ENCODE results near the gene GIMAP4.

The GIMAP4 gene

DNA sequence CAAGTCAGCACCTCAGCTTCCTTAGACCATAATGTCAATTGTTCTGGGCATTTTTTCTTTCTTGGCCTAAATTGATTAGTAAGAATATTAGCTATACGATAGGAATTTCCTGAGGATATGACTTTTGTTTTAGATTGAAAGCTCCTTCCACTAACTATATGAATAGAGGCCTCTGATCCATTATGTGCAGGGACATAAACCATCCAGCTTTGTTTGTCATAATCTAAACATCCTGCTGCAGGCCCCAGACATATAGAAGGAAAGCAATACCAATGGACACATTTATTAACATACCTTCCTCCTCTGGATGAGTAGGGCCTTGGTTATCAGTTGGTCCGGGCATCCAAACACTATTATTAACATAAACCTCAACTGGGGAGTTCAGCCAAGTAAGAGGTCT is 4.3 kb upstream of the GIMAP4 start:
- Histone ChIP-seq H3K27me3 (ENCODE audit: insufficient read depth, poor library complexity, severe bottlenecking) (no peaks in the 10 kb centered on the region), H3K4me1 (ENCODE audit: insufficient read depth, poor library complexity, severe bottlenecking) (no peaks in the 10 kb centered on the region), H3K36me3 (ENCODE audit: low read depth) (no peaks in the 10 kb centered on the region), H3K27ac (ENCODE audit: poor library complexity, severe bottlenecking) (no peak overlapping the region), H3K4me3 (ENCODE audit: severe bottlenecking) (no peak overlapping the region), H3K9me3 (ENCODE audit: severe bottlenecking) (no peaks in the 10 kb centered on the region)
- no peak for TF ChIP-seq CTCF (IDR thresholded peaks at IDR 0.05; ENCODE audit: poor library complexity, severe bottlenecking)
- DNase-seq (ENCODE audit: low spot score): no peak
- ATAC-seq (ENCODE audit: low read depth): no peak

- DNase-seq (ENCODE audit: low spot score): no peak
- no peaks in the 10 kb centered on the region for H3K4me1 ChIP-seq (ENCODE audit: insufficient read depth, poor library complexity, severe bottlenecking)
- no peaks in the 10 kb centered on the region for H3K27me3 ChIP-seq (ENCODE audit: insufficient read depth, poor library complexity, severe bottlenecking)
- no peak for ATAC-seq (ENCODE audit: low read depth)
- H3K9me3 ChIP-seq (ENCODE audit: severe bottlenecking): no peaks in the 10 kb centered on the region
- no peak overlapping the region for H3K4me3 ChIP-seq (ENCODE audit: severe bottlenecking)
- H3K27ac ChIP-seq (ENCODE audit: poor library complexity, severe bottlenecking): no peak overlapping the region
- TF ChIP-seq CTCF (IDR thresholded peaks at IDR 0.05; ENCODE audit: poor library complexity, severe bottlenecking): no peak
- H3K36me3 ChIP-seq (ENCODE audit: low read depth): no peaks in the 10 kb centered on the region
These were observed 3.2 kb upstream of the GIMAP4 start for GRCh38 chr7:150564006-150564405.

DNA sequence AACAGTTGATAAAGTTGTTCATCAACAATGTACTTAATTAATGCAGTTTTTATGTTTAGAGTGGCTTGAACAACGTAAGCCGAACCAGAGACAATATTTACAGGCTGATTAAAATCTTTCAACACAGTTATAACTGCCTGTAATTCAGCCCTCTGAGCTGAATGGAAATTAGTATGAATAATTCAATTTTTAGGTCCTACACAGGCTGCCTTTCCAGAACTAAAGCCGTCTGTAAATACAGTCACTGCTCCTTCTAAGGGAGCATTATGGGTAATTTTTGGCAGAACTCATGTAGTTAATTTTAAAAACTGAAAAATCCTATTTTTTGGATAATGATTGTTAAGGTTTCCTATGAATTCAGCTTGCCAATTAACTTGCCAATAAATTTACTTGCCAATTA is 2.6 kb upstream of the GIMAP4 start:
- no peak overlapping the region for H3K4me3 ChIP-seq (ENCODE audit: severe bottlenecking)
- DNase-seq (ENCODE audit: low spot score): no peak
- H3K27ac ChIP-seq (ENCODE audit: poor library complexity, severe bottlenecking): no peak overlapping the region
- no peak for ATAC-seq (ENCODE audit: low read depth)
- no peak for TF ChIP-seq CTCF (IDR thresholded peaks at IDR 0.05; ENCODE audit: poor library complexity, severe bottlenecking)
- H3K27me3 ChIP-seq (ENCODE audit: insufficient read depth, poor library complexity, severe bottlenecking): no peaks in the 10 kb centered on the region
- H3K9me3 ChIP-seq (ENCODE audit: severe bottlenecking): no peaks in the 10 kb centered on the region
- H3K4me1 ChIP-seq (ENCODE audit: insufficient read depth, poor library complexity, severe bottlenecking): no peaks in the 10 kb centered on the region
- H3K36me3 ChIP-seq (ENCODE audit: low read depth): no peaks in the 10 kb centered on the region

DNA sequence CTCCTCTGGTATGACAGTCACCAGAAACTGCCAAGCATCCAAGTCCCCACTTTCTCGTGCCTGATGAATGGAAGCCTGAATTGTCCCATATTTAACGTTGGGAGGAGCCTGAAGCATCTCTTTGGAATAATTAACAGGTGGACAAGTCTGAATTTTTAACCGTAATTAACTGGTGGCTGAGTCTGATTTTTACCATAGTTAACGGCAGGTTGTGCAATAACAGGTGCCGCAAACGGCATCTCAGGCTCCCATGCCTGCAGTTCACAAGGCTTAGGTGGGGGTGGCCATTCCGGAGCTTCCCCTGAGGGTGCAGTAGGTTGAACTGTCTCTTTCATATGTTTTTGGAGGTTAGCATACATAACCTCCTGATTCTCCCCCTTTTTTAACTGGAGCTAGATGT is 2.0 kb upstream of the GIMAP4 start:
- no peak for ATAC-seq (ENCODE audit: low read depth)
- Histone ChIP-seq H3K27ac (ENCODE audit: poor library complexity, severe bottlenecking) (no peak overlapping the region), H3K4me1 (ENCODE audit: insufficient read depth, poor library complexity, severe bottlenecking) (no peaks in the 10 kb centered on the region), H3K4me3 (ENCODE audit: severe bottlenecking) (no peak overlapping the region), H3K9me3 (ENCODE audit: severe bottlenecking) (no peaks in the 10 kb centered on the region), H3K27me3 (ENCODE audit: insufficient read depth, poor library complexity, severe bottlenecking) (no peaks in the 10 kb centered on the region), H3K36me3 (ENCODE audit: low read depth) (no peaks in the 10 kb centered on the region)
- TF ChIP-seq CTCF (IDR thresholded peaks at IDR 0.05; ENCODE audit: poor library complexity, severe bottlenecking): no peak
- DNase-seq (ENCODE audit: low spot score): no peak

- no peak overlapping the region for H3K4me3 ChIP-seq (ENCODE audit: severe bottlenecking)
- ATAC-seq (ENCODE audit: low read depth) (no peak), DNase-seq (ENCODE audit: low spot score) (no peak)
These were observed 1.1 kb upstream of the GIMAP4 start for GRCh38 chr7:150566123-150566522.

More at GRCh38 chr7:150566123-150566522, 1.1 kb upstream of the GIMAP4 start:
- no peak for TF ChIP-seq CTCF (IDR thresholded peaks at IDR 0.05; ENCODE audit: poor library complexity, severe bottlenecking)
- no peaks in the 10 kb centered on the region for H3K36me3 ChIP-seq (ENCODE audit: low read depth)
- no peaks in the 10 kb centered on the region for H3K9me3 ChIP-seq (ENCODE audit: severe bottlenecking)
- H3K27me3 ChIP-seq (ENCODE audit: insufficient read depth, poor library complexity, severe bottlenecking): no peaks in the 10 kb centered on the region
- no peaks in the 10 kb centered on the region for H3K4me1 ChIP-seq (ENCODE audit: insufficient read depth, poor library complexity, severe bottlenecking)
- H3K27ac ChIP-seq (ENCODE audit: poor library complexity, severe bottlenecking): no peak overlapping the region

Measured in RWPE2 (cell line).